DND-41 (cell line): ENCODE measurements around the gene NKD2.
"Not testable (repeated sequence)": the region's sequence is repeated elsewhere in the genome, so short reads cannot be mapped to it uniquely, and the experiment has no call there.

Source experiments
- ATAC-seq: fragments of 200-7000 bp; cut with Tn5 transposase; 3 replicates; pipeline ENCODE4 v1.9.1; 2021; ENCODE audit warnings: low read depth; ENCODE audit not compliant: insufficient read depth
- DNase-seq: peaks from one replicate; pipeline ENCODE4 v3.0.0-alpha.2; 2020
- H2AFZ ChIP-seq: 2 replicates; pipeline ENCODE4 v1.6.0; 2012; ENCODE audit warnings: low read depth, low read length
- H3K27ac ChIP-seq: 2 replicates; pipeline ENCODE4 v1.5.1; 2012; ENCODE audit warnings: low read length, inconsistent platforms
- H3K27me3 ChIP-seq: fragments of 200-600 bp; sonication (generic); 2 replicates; pipeline ENCODE4 v1.6.0; 2012; ENCODE audit warnings: low read length, mild to moderate bottlenecking, inconsistent platforms; ENCODE audit not compliant: insufficient read depth, poor library complexity
- H3K36me3 ChIP-seq: 2 replicates; pipeline ENCODE4 v1.5.1; 2012; ENCODE audit warnings: low read length, inconsistent platforms; ENCODE audit not compliant: insufficient read depth
- H3K4me1 ChIP-seq: 2 replicates; pipeline ENCODE4 v1.5.1; 2012; ENCODE audit warnings: mild to moderate bottlenecking, low read length; ENCODE audit not compliant: insufficient read depth
- H3K4me2 ChIP-seq: 2 replicates; pipeline ENCODE4 v1.6.0; 2012; ENCODE audit warnings: mild to moderate bottlenecking, moderate library complexity, low read length, inconsistent platforms; ENCODE audit not compliant: insufficient read depth
- H3K4me3 ChIP-seq, 2 experiments: fragments of 200-600 bp in 1 of 2; shearing (Covaris generic) in 1 of 2; 2 replicates each; pipeline ENCODE4 v1.5.1; 2012 to 2016; ENCODE audit warnings: inconsistent platforms in 2 of 2, low read length in 2 of 2, mild to moderate bottlenecking in 2 of 2, low read depth in 1 of 2, moderate library complexity in 1 of 2
- H3K79me2 ChIP-seq: 2 replicates; pipeline ENCODE4 v1.6.0; 2012; ENCODE audit warnings: low read length, inconsistent platforms; ENCODE audit not compliant: insufficient read depth
- H3K9ac ChIP-seq: 2 replicates; pipeline ENCODE4 v1.6.0; 2012; ENCODE audit warnings: low read depth, mild to moderate bottlenecking, inconsistent platforms, low read length, moderate library complexity
- H3K9me3 ChIP-seq: 2 replicates; pipeline ENCODE4 v1.5.1; 2012; ENCODE audit warnings: low read length, moderate library complexity, mild to moderate bottlenecking, inconsistent platforms; ENCODE audit not compliant: insufficient read depth, severe bottlenecking
- H4K20me1 ChIP-seq: 2 replicates; pipeline ENCODE4 v1.6.0; 2012; ENCODE audit warnings: low read length; ENCODE audit not compliant: insufficient read depth
- CTCF ChIP-seq: IDR thresholded peaks from 2 replicates; pipeline ENCODE4 v1.5.1; 2012; ENCODE audit warnings: borderline replicate concordance, low read length, moderate library complexity, mild to moderate bottlenecking; ENCODE audit not compliant: poor library complexity, severe bottlenecking; ENCODE audit errors: extremely low read depth
- EZH2 ChIP-seq: IDR thresholded peaks from 3 replicates; pipeline ENCODE4 v1.6.1; 2012; ENCODE audit warnings: borderline replicate concordance, low read depth, mild to moderate bottlenecking, moderate library complexity, low read length, inconsistent platforms; ENCODE audit not compliant: severe bottlenecking

The NKD2 gene

GRCh38 chr5:966941-967340, 41.7 kb upstream of the NKD2 start:
- H3K27me3 ChIP-seq, result no peaks in the 10 kb centered on the region
- DNase-seq (no peak), ATAC-seq (no peak)
- no peak overlapping the region for H2AFZ ChIP-seq
- H3K4me3 ChIP-seq, result no peak overlapping the region
- H3K4me2 ChIP-seq, result no peak overlapping the region
- no peaks in the 10 kb centered on the region for H4K20me1 ChIP-seq
- peak overlapping the region; percentile 15; the same call in 1 of the 2 replicates for H3K27ac ChIP-seq
- peaks cover 74% of the 10 kb centered on the region for H3K4me1 ChIP-seq
- no peak overlapping the region for H3K9ac ChIP-seq
- no peaks in the 10 kb centered on the region for H3K9me3 ChIP-seq
- TF ChIP-seq CTCF (no peak), EZH2 (no peak)
- no peaks in the 10 kb centered on the region for H3K79me2 ChIP-seq
- no peaks in the 10 kb centered on the region for H3K36me3 ChIP-seq

DNA sequence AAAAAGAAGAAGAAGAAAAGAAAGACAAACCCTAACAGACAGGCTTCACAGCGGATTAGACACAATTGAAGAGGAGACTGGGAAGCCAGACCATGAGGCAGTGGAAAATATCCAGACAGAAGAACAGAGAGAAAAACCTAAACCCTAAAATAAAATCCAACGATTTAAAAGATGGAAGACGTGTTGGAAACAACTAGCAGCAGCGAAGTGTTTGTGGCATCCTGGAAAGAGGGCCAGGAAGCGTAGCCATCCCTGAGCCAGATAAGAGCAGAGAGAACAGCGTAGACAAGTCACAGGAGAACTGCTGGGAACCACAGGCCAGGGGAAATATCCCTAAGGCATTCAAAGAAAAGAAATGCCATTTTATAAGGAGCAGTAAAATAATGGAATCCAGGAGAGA, 39.7 kb upstream of the NKD2 start:
- ATAC-seq (no peak), DNase-seq (no peak)
- H3K27ac ChIP-seq, result no peak overlapping the region
- H3K9ac ChIP-seq, result no peak overlapping the region
- H3K4me1 ChIP-seq, result peaks cover 54% of the 10 kb centered on the region
- no peaks in the 10 kb centered on the region for H3K79me2 ChIP-seq
- H3K9me3 ChIP-seq, result no peaks in the 10 kb centered on the region
- no peak overlapping the region for H2AFZ ChIP-seq
- no peak for TF ChIP-seq EZH2
- TF ChIP-seq CTCF, result no peak
- H3K36me3 ChIP-seq, result no peaks in the 10 kb centered on the region
- H3K4me3 ChIP-seq, result no peak overlapping the region
- H3K27me3 ChIP-seq, result no peaks in the 10 kb centered on the region
- H4K20me1 ChIP-seq, result no peaks in the 10 kb centered on the region
- no peak overlapping the region for H3K4me2 ChIP-seq

DNA sequence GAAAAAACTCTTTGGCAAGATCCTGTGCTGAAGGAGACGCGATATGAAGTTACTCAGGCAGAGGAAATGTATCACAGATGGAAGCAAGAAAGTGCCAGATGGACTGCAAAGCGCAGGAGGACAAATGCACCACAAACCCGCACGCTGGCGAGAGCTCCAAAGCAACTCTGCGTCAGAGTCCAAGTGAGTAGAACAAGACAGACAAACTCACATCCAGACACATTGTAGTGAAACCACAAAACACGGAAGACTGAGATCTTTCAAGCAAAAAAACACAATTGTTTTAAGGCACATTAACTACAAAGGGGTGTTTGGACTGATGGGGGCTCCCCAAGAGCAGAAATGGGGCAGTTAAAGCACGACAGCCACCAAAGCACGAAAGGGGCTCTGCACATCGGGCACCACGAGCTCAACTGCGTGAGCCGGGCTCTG, 39.2 kb upstream of the NKD2 start:
- Histone ChIP-seq H3K9me3 (no peaks in the 10 kb centered on the region), H3K36me3 (no peaks in the 10 kb centered on the region), H3K4me1 (peaks cover 49% of the 10 kb centered on the region), H3K27me3 (no peaks in the 10 kb centered on the region), H3K9ac (no peak overlapping the region), H3K4me3 (no peak overlapping the region), H3K4me2 (no peak overlapping the region), H4K20me1 (no peaks in the 10 kb centered on the region), H2AFZ (no peak overlapping the region), H3K27ac (no peak overlapping the region), H3K79me2 (no peaks in the 10 kb centered on the region)
- DNase-seq (no peak), ATAC-seq (no peak; the same call in 2 of the 3 replicates)
- TF ChIP-seq CTCF, result no peak
- TF ChIP-seq EZH2, result no peak

DNA sequence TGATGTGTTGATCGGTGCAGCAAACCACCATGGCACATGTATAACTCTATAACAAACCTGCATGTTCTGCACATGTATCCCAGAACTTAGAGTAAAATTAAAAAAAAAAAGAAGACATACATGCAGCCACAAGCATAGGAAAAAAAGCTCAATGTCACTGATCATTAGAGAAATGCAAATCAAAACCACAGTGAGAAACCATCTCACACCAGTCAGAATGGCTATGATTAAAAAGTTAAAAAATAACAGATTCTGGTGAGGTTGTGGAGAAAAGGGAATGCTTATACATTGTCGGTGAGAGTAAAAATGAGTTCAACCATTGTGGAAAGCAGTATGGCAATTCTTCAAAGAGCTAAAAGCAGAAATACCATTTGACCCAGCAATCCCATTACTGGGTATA, 36.0 kb upstream of the NKD2 start:
- H3K79me2 ChIP-seq, H3K9me3 ChIP-seq, ATAC-seq, H3K4me2 ChIP-seq, DNase-seq, H2AFZ ChIP-seq, H3K27ac ChIP-seq, H3K9ac ChIP-seq, H3K27me3 ChIP-seq, H3K4me3 ChIP-seq, H4K20me1 ChIP-seq, H3K36me3 ChIP-seq: not testable (repeated sequence)
- H3K4me1 ChIP-seq, result peaks cover 17% of the 10 kb centered on the region
